ENCODE measurements around the gene NDST3.

The NDST3 gene

DNA sequence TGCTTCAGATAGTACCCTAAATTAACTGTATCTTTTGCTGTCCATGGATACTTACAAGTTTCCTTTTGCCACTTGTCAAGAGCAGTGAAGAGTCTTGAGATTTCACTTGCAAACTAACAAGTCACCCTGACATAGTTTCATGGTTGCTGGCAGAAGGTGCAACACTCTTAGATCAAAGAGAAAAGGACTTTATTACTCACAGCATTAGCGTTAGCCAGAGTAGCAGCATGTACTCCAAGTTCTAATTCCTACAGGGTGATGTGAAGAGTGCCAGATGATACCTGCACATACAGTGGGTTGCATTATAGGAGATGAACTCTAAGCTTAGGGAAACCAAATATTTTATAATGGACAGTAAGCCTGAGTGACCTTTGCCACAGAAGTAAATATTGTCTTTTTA is 47.9 kb downstream of the NDST3 start:
- DNase-seq, result no peak

DNA sequence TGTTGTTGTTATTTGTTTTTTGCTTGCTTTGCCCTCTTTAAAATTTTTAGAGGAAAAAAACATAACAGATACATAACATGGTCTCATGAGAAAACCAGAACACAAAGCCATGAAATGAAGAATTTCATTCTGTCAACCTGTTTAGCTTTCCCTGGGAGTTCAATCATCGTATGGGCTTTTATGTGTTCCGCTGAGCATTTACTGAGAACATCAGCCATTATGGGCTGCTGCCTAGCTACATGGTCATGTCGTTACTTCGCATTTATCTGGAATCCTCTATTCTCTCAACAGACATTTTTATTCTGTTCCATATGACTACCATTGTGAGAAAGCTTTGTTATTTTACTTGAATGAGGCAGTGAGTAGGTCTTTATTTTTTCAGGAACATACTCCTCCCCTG is 51.4 kb downstream of the NDST3 start:
- no peak for DNase-seq

DNA sequence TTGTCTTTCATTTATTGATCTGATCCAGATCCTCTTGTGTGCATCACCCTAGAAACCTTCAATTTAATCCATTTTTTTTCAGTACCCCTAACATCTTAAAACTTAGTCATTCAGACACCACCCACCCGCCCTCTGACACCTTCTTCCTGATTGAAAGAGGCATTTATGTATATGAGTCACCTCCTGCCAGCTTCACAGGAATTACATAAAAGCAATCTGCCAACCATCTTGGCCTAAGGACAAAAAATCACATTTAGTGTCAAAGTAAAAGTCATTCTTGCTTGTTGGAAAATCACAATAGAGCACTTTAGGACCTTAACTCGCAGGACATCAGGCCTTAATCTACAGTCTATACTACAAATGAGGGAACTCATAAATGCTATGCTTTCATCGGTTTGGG is 52.1 kb downstream of the NDST3 start:
- no peak for DNase-seq

DNA sequence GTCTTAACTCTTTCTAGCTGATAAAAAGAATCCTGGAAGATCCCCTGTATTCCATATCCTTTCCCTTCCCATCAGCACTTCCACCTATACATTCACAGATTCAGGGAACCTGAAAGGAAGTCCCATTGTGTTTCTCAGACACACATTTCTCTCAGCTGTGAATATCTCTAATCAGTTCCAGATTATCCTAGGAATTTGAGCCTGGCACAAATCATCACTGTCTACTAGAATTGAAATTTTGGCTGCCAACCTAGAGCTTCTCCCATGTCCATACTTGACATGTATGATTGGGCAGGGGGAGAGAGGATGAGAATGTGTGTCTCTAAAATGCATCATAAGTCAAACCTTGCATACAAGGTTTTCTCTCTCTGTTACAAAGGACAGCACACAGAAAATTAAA is 53.1 kb downstream of the NDST3 start:
- DNase-seq, result no peak

DNA sequence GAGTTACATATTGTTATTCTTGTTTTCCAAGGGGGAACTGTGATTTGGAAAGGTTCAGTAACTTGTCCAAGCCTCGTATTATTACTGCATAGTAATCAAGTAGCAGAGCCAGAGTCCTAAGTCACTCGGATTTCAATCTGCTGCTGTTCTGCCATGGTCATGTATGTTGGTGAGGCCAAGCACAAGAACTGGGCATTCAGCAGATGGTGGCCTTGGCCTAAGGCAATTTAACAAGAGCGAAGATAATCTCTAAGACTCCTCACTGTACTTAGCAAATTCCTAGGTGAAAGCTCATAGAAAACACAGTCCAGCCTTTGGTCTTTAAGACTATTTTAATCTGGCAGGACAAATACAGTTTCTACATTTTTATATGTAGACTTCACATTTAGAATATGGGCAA is 64.8 kb downstream of the NDST3 start:
- DNase-seq, result no peak

DNA sequence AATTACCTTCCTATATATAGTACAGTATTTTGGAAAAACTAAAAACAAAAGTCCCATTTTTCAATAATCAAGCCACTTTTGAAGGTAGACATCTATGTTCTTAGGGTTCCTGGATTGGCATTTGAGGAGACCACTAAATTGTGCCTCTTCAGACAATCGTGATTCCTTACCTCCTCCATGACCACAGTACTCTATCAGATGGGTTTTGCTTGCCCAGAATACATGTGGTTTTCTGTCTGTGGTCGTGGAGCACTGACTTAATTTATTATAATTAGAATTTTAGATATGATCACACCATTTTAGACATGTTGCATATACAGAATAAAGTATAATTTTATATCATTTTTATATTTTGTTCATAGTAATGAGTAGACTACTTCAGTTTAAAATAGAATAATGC is 67.9 kb downstream of the NDST3 start:
- no peak for DNase-seq

DNA sequence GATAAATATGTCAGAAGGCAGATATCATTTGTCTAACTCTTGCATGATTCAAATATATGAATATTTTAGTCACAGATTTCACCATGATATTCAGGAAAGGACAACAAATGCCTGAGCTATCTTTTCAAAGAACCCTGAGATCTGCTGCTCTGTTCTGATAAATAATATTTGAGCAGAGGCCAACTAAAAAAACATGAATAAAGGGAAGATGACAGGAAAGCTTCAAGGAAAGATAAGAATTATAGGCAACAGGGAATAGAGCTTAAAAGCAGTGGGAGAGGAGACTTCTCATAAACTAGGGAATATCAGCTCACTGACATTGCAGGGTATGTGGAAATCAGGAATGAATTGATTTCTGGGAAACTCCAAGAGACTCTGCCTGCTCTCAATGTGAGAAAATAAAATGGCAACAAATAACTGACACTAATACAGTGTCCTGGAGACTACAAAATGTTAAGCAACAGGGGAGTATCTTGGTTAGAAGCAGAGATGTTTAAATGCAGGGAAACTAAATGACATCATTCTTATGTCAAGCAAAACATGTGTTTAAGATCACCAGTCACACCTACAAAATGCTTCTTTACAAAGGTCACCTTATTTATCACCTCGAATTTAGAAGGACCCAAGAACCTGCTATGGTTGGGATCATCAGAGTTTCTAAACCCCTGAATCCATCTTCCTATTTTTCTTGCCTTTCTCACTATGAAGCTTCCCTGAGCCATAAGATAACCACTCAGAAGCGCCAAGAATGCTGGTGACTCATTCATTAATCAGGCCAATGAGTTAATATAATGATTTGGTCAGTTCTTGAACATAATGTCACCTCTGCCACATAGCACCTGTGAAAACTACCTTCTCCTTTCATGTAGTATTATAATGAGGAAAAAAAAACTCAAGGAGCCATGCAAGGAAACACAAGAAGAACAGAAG is 78.1 kb downstream of the NDST3 start:
- DNase-seq, result no peak

DNA sequence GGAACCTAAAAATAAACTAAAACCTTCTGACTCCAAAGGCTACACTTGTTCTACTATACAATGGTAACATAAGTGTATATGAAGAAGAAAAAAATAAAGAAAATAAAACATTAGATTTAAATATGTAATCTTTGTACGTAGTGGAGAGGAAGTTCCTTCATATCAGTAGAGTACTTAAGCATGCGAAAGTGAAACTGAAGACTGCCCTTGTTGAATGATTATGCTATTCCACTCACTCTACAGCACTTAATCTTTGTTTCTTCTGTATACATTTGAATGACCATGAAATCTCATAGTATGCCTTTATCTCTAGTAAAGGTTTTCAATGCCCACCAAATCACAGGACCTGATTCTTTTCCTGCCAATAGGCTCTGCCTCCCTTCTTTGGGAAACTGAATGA is 78.9 kb downstream of the NDST3 start:
- no peak for DNase-seq

DNA sequence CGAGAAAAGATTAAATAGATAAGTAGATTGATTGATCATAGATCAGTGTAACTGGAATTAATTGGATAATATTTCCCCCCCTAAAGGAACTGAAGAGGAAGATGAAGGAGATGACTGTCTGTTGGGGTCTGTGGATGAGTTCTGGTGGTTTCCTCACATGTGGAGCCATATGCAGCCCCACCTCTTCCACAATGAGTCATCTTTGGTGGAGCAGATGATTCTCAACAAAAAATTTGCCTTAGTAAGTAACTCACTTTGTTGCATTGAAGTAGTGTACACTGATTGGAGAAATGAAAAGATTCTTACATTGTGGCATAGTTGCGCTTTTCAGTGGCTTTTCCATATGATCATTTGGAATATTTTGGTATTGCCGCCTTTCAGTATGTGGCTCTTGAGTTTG is 80.4 kb downstream of the NDST3 start:
- DNase-seq, result no peak

DNA sequence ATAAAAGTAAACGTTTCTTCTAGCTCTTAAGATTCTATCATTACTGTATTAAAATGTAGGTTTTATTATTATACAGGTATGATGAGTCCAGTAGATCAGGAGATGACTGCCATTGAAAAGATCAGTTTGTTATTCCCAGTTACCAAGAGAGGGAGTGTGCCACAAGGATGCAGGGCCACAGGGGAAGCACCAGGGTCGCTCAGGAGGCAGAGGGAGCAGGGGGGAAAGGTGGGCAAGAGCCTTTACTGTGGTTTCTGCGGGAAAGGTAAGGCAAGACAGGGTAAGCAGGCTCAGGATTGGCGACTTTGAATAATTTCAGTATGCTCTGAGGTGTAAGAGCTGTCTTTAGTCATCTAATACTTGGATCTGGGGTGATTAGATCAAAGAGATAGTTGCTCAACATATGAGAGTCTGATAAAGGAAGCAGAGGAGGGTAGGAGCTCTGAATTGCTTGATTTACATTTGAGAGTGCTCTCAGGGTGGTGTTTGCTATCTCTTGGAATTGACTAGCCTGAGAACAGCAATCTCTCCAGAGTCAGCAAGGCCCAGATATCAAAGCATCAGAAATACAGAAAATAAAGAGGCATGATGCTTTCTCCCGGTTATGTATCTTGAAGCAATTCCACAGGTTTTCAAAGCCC is 86.0 kb downstream of the NDST3 start:
- DNase-seq, result no peak

DNA sequence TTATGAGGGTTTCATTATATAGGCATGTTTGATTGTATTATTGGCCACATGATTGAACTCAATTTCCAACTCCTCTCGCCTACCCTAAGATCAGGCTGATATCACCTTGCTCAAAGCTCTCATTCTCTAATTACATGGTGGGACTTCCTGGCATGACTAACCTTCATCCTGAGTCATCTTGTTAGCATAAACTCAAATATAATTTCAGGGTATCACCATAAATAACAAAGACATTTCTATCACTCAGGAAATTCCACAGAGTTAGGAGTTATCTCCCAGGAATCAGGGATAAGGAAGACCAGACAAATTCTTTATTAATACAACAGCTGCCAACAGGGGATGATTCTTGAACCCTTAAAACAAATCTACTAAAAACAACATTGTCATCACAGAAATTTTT is 90.7 kb downstream of the NDST3 start:
- DNase-seq, result no peak

DNA sequence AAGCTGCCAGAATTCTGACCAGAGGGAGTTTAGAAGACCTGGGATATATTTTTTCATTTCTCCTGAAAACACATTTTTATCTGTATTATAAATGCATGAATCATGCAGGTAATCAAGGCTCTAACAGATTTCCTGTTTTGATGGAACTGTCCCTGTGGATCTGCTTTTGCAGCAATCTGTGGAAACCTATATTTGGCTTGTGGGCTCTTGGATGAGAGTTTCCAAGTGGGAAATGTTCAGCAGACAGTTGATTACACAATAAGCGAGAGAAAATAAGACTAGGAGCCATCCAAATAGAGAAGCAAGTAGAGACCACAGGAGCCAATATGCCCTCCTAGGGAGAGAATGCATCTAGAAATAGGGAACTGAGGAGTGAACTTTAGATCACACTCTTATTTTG is 105.0 kb downstream of the NDST3 start:
- no peak for DNase-seq

DNA sequence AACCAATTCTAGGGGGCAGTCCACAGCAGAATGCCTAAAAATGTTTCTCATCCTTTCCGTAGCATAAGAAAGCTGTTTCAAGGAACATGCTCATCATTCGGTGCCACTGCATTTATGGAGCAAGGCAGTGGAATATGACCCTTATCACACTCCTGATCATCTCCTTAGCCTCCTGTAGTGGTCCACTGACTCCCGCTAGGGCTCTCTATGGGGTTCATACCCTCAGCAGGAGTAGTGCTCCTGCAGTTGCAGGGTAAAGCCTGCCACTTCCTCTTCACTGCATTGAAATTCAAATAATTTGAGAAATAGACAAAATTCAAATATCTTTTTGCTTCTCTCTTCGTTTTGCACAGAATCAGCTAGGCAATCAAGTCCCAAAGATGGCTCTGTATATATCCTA is 107.0 kb downstream of the NDST3 start:
- DNase-seq, result no peak

DNA sequence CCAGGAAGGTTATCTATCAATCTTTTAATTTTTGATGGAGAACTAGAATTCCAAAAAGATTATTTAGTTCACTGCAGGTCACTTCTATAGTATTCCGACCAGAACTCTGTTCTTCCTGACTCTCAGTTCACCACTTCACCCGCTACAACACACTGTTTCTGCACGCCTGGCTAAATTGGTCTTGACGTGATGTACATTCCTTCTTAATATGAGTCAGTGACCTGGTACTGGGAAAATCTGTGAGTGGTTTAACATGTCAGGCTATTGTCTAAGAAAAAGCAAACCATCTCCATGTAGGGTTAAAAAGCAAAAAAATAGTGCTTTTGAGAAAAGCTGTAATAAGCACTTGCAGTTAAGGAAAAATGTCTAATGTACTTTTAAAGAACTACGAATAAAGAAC is 120.4 kb downstream of the NDST3 start:
- DNase-seq, result no peak

DNA sequence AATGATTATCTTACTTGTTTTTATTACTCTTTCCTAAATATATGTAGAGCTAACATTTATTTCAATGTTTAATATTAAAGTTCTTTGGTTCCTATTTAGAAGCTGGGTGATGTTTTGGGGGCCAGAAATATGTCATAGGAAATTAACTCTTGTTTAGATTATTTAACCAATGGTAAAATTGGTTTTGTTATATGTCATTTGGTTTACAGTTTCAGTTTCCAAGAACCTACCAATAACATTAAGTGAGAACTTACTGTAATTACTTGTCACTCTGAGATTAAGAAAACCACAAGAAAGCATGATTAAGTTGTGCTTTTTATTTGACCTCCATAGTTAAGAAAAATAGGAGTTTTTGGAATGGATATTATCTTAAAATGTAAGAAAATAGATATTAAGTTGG is 121.2 kb downstream of the NDST3 start:
- DNase-seq, result no peak

DNA sequence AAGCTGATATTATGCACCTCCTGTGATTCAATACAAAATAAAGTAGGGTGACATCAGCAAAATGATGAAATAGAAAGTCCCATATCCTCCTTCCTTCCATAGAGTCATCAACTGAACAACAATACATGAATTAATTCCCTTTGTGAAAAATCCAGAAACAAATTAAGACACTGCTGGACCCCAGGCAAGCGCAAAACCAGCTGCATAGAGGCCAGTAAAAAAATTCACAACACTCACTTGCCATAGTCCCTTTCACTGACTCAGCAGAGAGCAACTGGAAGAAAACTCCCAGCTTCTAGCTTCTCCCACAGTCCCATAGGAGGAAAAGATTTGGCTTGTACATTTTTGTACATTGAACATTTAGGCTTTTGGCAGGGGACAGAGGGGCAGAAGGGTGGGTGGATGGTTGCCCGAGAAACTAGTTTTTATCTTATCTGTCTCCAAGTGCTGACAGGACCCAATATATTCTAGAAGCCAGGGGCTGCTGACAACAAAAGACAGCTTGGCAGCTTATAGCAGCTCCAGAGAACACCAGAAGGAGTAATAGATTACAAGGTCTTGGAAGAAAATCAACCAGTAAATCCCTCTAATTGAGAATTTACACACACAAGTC is 124.6 kb downstream of the NDST3 start:
- DNase-seq, result no peak

DNA sequence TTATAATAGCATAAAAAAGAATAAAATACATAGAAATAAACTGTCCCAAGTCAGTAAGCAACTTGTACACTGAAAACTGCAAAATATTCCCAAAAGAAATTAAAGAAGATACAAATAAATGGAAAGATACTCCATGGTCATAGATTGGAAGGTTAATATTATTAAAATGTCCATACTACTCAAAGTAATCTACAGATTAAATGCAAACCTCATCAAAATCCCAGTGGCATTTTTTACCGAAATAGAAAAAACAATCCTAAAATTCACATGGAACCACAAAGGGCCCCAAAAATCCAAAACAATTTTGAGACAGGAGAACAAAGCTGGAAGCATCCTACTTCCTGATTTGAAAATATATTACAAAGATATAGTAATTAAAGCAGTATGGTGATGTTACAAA is 133.0 kb downstream of the NDST3 start:
- no peak for DNase-seq

DNA sequence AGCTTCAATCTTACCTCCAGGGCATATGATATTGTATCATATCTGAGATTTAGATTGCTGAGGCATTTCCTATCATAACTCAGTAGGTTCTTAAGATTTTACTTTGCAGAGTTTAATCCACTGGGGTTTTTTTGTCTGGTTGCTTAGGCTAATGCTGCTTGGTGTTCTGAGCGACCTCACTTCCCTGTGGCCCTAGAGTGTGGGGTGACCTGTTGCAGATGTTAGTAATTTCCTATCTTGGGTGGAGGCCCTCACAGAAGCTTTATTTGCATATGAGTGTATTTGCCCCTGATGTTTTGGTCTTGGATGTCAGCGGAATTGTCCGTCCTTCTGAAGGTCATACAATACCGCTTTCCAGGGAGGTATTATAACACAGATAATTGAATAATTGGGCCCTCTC is 137.1 kb downstream of the NDST3 start:
- no peak for DNase-seq

DNA sequence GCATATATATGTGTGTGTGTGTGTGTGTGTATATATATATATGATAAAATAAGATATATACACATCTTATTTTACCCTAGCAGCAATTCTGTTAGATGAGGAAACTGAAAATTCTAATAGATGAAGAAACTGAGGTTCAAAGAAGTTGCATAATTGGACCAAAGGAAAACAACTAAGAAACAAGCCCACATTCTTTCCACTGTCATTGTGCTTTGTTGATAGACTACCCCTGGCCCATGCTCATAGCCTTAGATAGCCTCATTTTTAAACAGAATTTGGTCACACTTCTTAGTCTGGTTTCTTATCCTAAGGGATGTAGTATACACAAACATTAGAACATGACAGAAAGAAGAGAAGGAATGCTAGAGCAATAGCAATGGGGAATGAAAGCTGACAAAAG is 138.8 kb downstream of the NDST3 start:
- DNase-seq, result no peak

DNA sequence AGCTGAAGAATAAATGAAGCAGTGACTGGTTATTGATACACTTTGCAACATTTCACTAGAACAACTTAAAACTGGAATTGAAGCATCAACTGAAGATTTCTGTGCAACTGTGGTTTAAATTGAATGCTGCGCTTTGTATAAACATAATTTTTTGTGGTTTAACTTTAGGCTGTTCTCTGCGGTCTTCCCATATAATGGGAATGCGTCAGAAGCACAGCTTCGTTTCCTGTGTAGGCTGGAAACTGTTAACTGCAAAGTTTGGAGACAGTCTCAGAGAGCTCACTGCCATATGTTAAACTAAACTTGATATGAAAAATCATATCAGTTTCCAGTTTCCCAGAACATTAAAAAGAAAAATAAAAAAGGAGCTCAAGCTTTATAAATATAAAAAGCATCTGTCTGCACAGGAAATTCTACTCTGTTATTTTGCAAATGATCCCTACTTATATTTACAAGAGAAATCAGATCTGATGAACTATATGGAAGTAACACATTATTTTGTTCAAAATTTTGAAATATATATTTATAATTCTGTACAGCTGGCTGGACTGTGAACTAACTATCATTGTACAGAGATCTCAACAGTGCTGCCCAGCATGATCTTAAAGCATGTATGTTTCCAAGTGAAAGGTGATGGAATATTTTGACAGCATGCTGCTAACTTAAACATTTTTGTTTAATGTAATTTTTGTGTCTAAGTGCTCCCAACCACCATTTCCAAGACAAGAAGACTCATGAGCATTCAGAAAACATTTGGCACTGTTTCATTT is 139.9 kb downstream of the NDST3 start:
- DNase-seq, result no peak

DNA sequence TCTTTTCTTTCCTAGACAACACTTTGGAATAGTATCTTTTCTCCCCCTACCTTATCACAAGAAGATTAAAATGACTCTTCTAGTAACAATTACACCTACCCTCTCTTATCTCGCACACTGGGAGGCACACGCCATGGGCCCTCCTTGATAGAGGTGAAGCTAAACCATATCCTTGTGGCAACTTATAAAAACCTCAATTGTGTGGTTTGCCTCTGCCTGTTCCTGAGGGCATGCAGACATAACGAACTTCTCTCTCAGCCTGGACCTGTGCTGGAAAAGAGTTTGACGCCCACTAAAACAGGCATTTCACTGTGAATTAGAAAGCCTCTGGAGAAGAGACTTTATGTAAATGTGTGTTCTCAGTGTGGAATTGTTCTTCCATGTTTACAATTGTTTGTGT is 141.2 kb downstream of the NDST3 start:
- no peak for DNase-seq

DNA sequence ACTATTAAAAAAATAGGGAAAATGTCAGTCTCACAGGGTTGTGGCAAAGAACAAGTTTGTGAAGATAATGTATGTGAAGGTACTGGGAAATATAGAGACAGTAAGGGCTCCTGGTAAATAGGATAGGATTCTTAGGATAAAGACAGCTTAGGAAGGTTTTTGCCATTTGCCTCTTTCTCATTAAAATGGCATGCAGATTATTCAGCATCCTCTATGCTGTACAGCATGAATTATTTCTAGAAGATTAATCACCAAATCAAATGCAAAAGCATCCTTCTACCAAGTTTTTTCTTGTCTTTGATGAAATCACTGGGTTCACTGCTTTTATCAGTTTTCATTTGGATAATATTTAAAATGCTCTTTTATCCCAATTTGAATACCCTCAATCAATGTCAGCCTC is 142.8 kb downstream of the NDST3 start:
- DNase-seq, result no peak

DNA sequence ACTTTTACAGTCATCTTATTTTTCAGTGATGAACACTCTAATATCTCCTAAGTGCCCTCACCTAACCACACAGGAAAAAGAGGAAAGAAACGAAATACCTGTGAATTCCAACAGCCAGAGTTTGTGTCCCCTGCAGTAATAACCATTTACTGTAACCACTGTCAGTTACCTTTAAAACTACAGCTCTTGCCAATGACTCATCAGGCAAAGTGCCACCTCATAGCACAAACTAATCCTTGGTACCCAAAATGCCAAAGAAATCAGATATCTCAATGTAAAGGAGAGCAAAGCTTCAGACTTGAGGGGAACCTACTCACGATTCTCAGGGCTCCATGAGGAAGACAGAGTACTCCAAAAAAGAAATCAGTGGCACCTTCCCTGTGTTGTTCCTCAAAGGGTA is 146.5 kb downstream of the NDST3 start:
- no peak for DNase-seq
